MG63 (cell line): ENCODE results near the gene MEAK7. TPM values are rescaled to one million over a fixed set of nuclear protein-coding genes. Genes with fewer than 3 reads are reported as not detected.

Source experiments
- DNase-seq: peaks from one replicate; pipeline ENCODE4 v3.0.0-alpha.2; 2020
- H3K27me3 ChIP-seq: fragments of 250-450 bp; sonication (Bioruptor Pico); 2 replicates; pipeline ENCODE4 v1.5.1; 2020; ENCODE audit warnings: mild to moderate bottlenecking, moderate library complexity
- H3K36me3 ChIP-seq: fragments of 250-450 bp; sonication (Bioruptor Pico); 2 replicates; pipeline ENCODE4 v1.5.1; 2020; ENCODE audit warnings: mild to moderate bottlenecking, moderate library complexity
- H3K4me3 ChIP-seq: fragments of 250-450 bp; sonication (Bioruptor Pico); 2 replicates; pipeline ENCODE4 v1.5.1; 2020; ENCODE audit warnings: mild to moderate bottlenecking, moderate library complexity
- H3K9me3 ChIP-seq: fragments of 250-450 bp; sonication (Bioruptor Pico); 2 replicates; pipeline ENCODE4 v1.5.1; 2020; ENCODE audit warnings: mild to moderate bottlenecking, moderate library complexity
- total RNA-seq: library from RNA; depleted of rRNA; stranded (reverse); fragments of >200 nt; shearing (Covaris generic); gene quantifications from 2 replicates; pipeline ENCODE4 v1.2.3, GENCODE V29; 2014; ENCODE audit warnings: low replicate concordance

The MEAK7 gene
- total RNA-seq, 1 experiment from 2014 or later, result 12.3 TPM

GRCh38 chr16:84503751-84504395 is 586 bp downstream of the MEAK7 start:
- Histone ChIP-seq H3K9me3 (no peaks in the 10 kb centered on the region), H3K4me3 (peak overlapping the region; percentile 91), H3K36me3 (peaks cover 4% of the 10 kb centered on the region), H3K27me3 (no peaks in the 10 kb centered on the region)
- DNase-seq, result peak; percentile 12

GRCh38 chr16:84502581-84502980 is 1.9 kb downstream of the MEAK7 start:
- Histone ChIP-seq H3K36me3 (peaks cover 4% of the 10 kb centered on the region), H3K4me3 (no peak overlapping the region), H3K27me3 (no peaks in the 10 kb centered on the region), H3K9me3 (no peaks in the 10 kb centered on the region)
- peak; percentile 65 for DNase-seq

GRCh38 chr16:84502075-84502474 is 2.4 kb downstream of the MEAK7 start:
- Histone ChIP-seq H3K36me3 (peaks cover 6% of the 10 kb centered on the region), H3K27me3 (no peaks in the 10 kb centered on the region), H3K9me3 (no peaks in the 10 kb centered on the region), H3K4me3 (no peak overlapping the region)
- no peak for DNase-seq

- Histone ChIP-seq H3K36me3 (peaks cover 8% of the 10 kb centered on the region), H3K4me3 (no peak overlapping the region), H3K9me3 (no peaks in the 10 kb centered on the region), H3K27me3 (no peaks in the 10 kb centered on the region)
- DNase-seq, result peak; percentile 71
These were observed 3.3 kb downstream of the MEAK7 start for GRCh38 chr16:84501077-84501735.

GRCh38 chr16:84500531-84500930 is 3.9 kb downstream of the MEAK7 start:
- Histone ChIP-seq H3K36me3 (peaks cover 10% of the 10 kb centered on the region), H3K27me3 (no peaks in the 10 kb centered on the region), H3K4me3 (no peak overlapping the region), H3K9me3 (no peaks in the 10 kb centered on the region)
- DNase-seq, result no peak

GRCh38 chr16:84499638-84500037 is 4.8 kb downstream of the MEAK7 start:
- Histone ChIP-seq H3K27me3 (no peaks in the 10 kb centered on the region), H3K36me3 (peaks cover 10% of the 10 kb centered on the region), H3K9me3 (no peaks in the 10 kb centered on the region), H3K4me3 (no peak overlapping the region)
- DNase-seq, result no peak

GRCh38 chr16:84498859-84499620 is 5.4 kb downstream of the MEAK7 start:
- DNase-seq, result no peak
- Histone ChIP-seq H3K4me3 (no peak overlapping the region), H3K9me3 (no peaks in the 10 kb centered on the region), H3K36me3 (peaks cover 13% of the 10 kb centered on the region), H3K27me3 (no peaks in the 10 kb centered on the region)

- Histone ChIP-seq H3K4me3 (no peak overlapping the region), H3K9me3 (no peaks in the 10 kb centered on the region), H3K36me3 (peaks cover 13% of the 10 kb centered on the region), H3K27me3 (no peaks in the 10 kb centered on the region)
- DNase-seq, result no peak
These were observed 6.2 kb downstream of the MEAK7 start for GRCh38 chr16:84498223-84498610.

GRCh38 chr16:84497418-84498222 is 6.8 kb downstream of the MEAK7 start:
- Histone ChIP-seq H3K4me3 (no peak overlapping the region), H3K27me3 (no peaks in the 10 kb centered on the region), H3K9me3 (no peaks in the 10 kb centered on the region), H3K36me3 (peaks cover 17% of the 10 kb centered on the region)
- no peak for DNase-seq

- peaks cover 16% of the 10 kb centered on the region for H3K36me3 ChIP-seq
- DNase-seq, result no peak
- H3K9me3 ChIP-seq, result no peaks in the 10 kb centered on the region
- no peak overlapping the region for H3K4me3 ChIP-seq
- no peaks in the 10 kb centered on the region for H3K27me3 ChIP-seq
These were observed 7.5 kb downstream of the MEAK7 start for GRCh38 chr16:84496991-84497390.

- no peaks in the 10 kb centered on the region for H3K9me3 ChIP-seq
- peaks cover 16% of the 10 kb centered on the region for H3K36me3 ChIP-seq
- H3K27me3 ChIP-seq, result no peaks in the 10 kb centered on the region
- DNase-seq, result no peak
- H3K4me3 ChIP-seq, result no peak overlapping the region
These were observed 9.0 kb downstream of the MEAK7 start for GRCh38 chr16:84495506-84495905.

GRCh38 chr16:84489131-84489530 is 15.3 kb downstream of the MEAK7 start:
- H3K36me3 ChIP-seq, result peaks cover 14% of the 10 kb centered on the region
- H3K9me3 ChIP-seq, result no peaks in the 10 kb centered on the region
- no peak overlapping the region for H3K4me3 ChIP-seq
- H3K27me3 ChIP-seq, result no peaks in the 10 kb centered on the region
- DNase-seq, result no peak

GRCh38 chr16:84487358-84487757 is 17.1 kb downstream of the MEAK7 start:
- H3K36me3 ChIP-seq, result peaks cover 9% of the 10 kb centered on the region
- no peak for DNase-seq
- H3K4me3 ChIP-seq, result no peak overlapping the region
- no peaks in the 10 kb centered on the region for H3K27me3 ChIP-seq
- H3K9me3 ChIP-seq, result no peaks in the 10 kb centered on the region

- DNase-seq, result no peak
- Histone ChIP-seq H3K36me3 (peaks cover 7% of the 10 kb centered on the region), H3K4me3 (no peak overlapping the region)
These were observed 17.8 kb downstream of the MEAK7 start for GRCh38 chr16:84486551-84487235.

GRCh38 chr16:84486126-84486525 is 18.3 kb downstream of the MEAK7 start:
- H3K9me3 ChIP-seq, result no peaks in the 10 kb centered on the region
- H3K4me3 ChIP-seq, result no peak overlapping the region
- H3K36me3 ChIP-seq, result peaks cover 7% of the 10 kb centered on the region
- DNase-seq, result no peak
- H3K27me3 ChIP-seq, result no peaks in the 10 kb centered on the region

More at GRCh38 chr16:84486551-84487235, 17.8 kb downstream of the MEAK7 start:
- H3K27me3 ChIP-seq, result no peaks in the 10 kb centered on the region
- H3K9me3 ChIP-seq, result no peaks in the 10 kb centered on the region

- H3K27me3 ChIP-seq, result no peaks in the 10 kb centered on the region
- DNase-seq, result no peak
- H3K4me3 ChIP-seq, result no peak overlapping the region
- H3K36me3 ChIP-seq, result peaks cover 10% of the 10 kb centered on the region
- H3K9me3 ChIP-seq, result no peaks in the 10 kb centered on the region
These were observed 19.0 kb downstream of the MEAK7 start for GRCh38 chr16:84485255-84486010.
